Cardiac fibroblast (primary cell): Measurements from ENCODE around the gene B3GNT4.

Source experiments
- DNase-seq, 2 donors: peaks; one replicate each; pipeline versions ENCODE4 v3.0.0 to v3.0.0-alpha.2; 2010; ENCODE audit warnings: low read depth in 2 of 2
- H3K4me3 ChIP-seq, 2 donors: replicated peaks in 1 of 2; 1 replicate in 1 of 2; 2 replicates in 1 of 2; pipeline ENCODE4 v1.5.1; 2011; ENCODE audit warnings: low read depth in 2 of 2, low read length in 2 of 2, mild to moderate bottlenecking in 2 of 2, moderate library complexity in 1 of 2
- CTCF ChIP-seq: IDR thresholded peaks from one replicate; pipeline ENCODE4 v1.5.1; 2011; ENCODE audit warnings: low read depth, mild to moderate bottlenecking, low read length, inconsistent platforms

The B3GNT4 gene

GRCh38 chr12:122203301-122204166, at the start of gene B3GNT4:
TSS of gene B3GNT4 (plus strand) at chr12:122203709. CDS start at chr12:122204619, 910 bp downstream.
- TF ChIP-seq CTCF: no peak
- peak; percentile 41 to 51 for DNase-seq
- peak within 1 kb of the TSS; percentile 55 to 60 for H3K4me3 ChIP-seq

- no peak for DNase-seq
- no peak overlapping the region for H3K4me3 ChIP-seq
- TF ChIP-seq CTCF: no peak
These were observed 47.8 kb upstream of the B3GNT4 start for GRCh38 chr12:122155705-122156104.

- DNase-seq: no peak
- TF ChIP-seq CTCF: no peak
These were observed 44.7 kb upstream of the B3GNT4 start for GRCh38 chr12:122158700-122159285.

GRCh38 chr12:122159882-122160281, 43.6 kb upstream of the B3GNT4 start:
- TF ChIP-seq CTCF: no peak

More at GRCh38 chr12:122158700-122159285, 44.7 kb upstream of the B3GNT4 start:
- no peak overlapping the region for H3K4me3 ChIP-seq

GRCh38 chr12:122160761-122161160, 42.7 kb upstream of the B3GNT4 start:
- H3K4me3 ChIP-seq: no peak overlapping the region
- no peak for TF ChIP-seq CTCF
- no peak for DNase-seq

More at GRCh38 chr12:122159882-122160281, 43.6 kb upstream of the B3GNT4 start:
- no peak for DNase-seq
- H3K4me3 ChIP-seq: no peak overlapping the region

GRCh38 chr12:122161682-122162081, 41.8 kb upstream of the B3GNT4 start:
- no peak for DNase-seq
- H3K4me3 ChIP-seq: no peak overlapping the region
- no peak for TF ChIP-seq CTCF
